GM19395 (cell line): ENCODE measurements around the gene NCF4.

Experiments used
- ATAC-seq: cut with Tn5 transposase; IDR thresholded peaks from one replicate; pipeline ENCODE4 v1.9.1; 2021; ENCODE audit warnings: mild to moderate bottlenecking, moderate library complexity; ENCODE audit not compliant: unreplicated experiment

The NCF4 gene

GRCh38 chr22:36918586-36919284 lies 57.9 kb downstream of the NCF4 start:
- ATAC-seq, result no peak

GRCh38 chr22:36921309-36922104 lies 60.7 kb downstream of the NCF4 start:
- ATAC-seq, result no peak

GRCh38 chr22:36922105-36922608 lies 61.4 kb downstream of the NCF4 start:
- ATAC-seq, result no peak

- ATAC-seq, result no peak
Observed at GRCh38 chr22:36922711-36923110, 61.9 kb downstream of the NCF4 start.

- no peak for ATAC-seq
Observed at GRCh38 chr22:36923131-36923788, 62.5 kb downstream of the NCF4 start.

GRCh38 chr22:36924151-36924698 lies 63.4 kb downstream of the NCF4 start:
- ATAC-seq, result no peak

- ATAC-seq, result no peak
Observed at GRCh38 chr22:36925388-36926290, 64.8 kb downstream of the NCF4 start.

GRCh38 chr22:36926309-36926708 lies 65.5 kb downstream of the NCF4 start:
- ATAC-seq, result no peak

- ATAC-seq, result no peak
Observed at GRCh38 chr22:36926721-36927435, 66.1 kb downstream of the NCF4 start.
